ENCODE measurements around the gene CRACR2B. TPM values are rescaled to one million over a fixed set of nuclear protein-coding genes. Genes with fewer than 3 reads are reported as not detected.

The CRACR2B gene
- polyA plus RNA-seq, 3 donors = 1.0 to 11.0 (median 1.4) TPM

DNA sequence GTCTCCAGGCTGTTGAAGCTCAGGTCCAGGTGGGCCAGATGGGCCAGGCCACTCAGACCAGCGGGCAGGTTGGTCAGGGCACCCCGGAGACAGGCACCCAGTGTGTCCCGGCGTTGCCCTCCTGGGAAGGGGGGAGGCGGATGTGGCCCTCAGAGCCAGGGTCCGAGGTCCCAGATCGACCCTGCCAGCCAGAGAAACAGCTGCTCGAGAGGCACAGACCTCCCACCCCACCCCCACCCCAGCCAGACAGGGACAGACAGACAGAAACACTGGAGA is 24.3 kb upstream of the CRACR2B start:
- Histone ChIP-seq H3K9ac (ENCODE audit: insufficient read depth, low read length, poor library complexity, severe bottlenecking) (no peak overlapping the region), H3K27ac (ENCODE audit: low read depth in 1 of 2, low read length in 2 of 2) (no peak overlapping the region), H3K4me1 (ENCODE audit: control insufficient read depth in 1 of 2, insufficient read depth in 2 of 2, low read length in 2 of 2) (peaks cover 23 to 26% of the 10 kb centered on the region in 2 donors), H4K20me1 (ENCODE audit: insufficient read depth, low read length) (peaks cover 11% of the 10 kb centered on the region), H2AFZ (ENCODE audit: insufficient read depth, low read depth, low read length, poor library complexity, severe bottlenecking) (no peak overlapping the region), H3K36me3 (replicated peaks in 1 of 2; ENCODE audit: control insufficient read depth in 1 of 2, insufficient read depth in 2 of 2, low read length in 2 of 2) (peaks cover 14 to 15% of the 10 kb centered on the region in 2 donors), H3K4me2 (replicated peaks; ENCODE audit: extremely low read depth, low read length, poor library complexity, severe bottlenecking) (no peak overlapping the region), H3K4me3 (replicated peaks in 1 of 3; ENCODE audit: low read depth in 2 of 3, low read length in 3 of 3) (no peak overlapping the region), H3K27me3 (ENCODE audit: control insufficient read depth in 2 of 2, insufficient read depth in 2 of 2, low read length in 2 of 2) (no peaks in the 10 kb centered on the region), H3K9me3 (replicated peaks in 1 of 2; ENCODE audit: control insufficient read depth in 1 of 2, insufficient read depth in 1 of 2, low read length in 2 of 2) (no peaks in the 10 kb centered on the region), H3K79me2 (ENCODE audit: insufficient read depth, low read length) (peaks cover 19% of the 10 kb centered on the region)
- Mint-ChIP-seq H3K4me1 (peaks cover 24% of the 10 kb centered on the region), H3K27ac (no peak overlapping the region), H3K27me3 (ENCODE audit: low read depth in 3 of 3) (peaks cover 0 to 5% (median 2%) of the 10 kb centered on the region in 3 donors), H3K9me3 (peaks cover 0 to 3% (median 0%) of the 10 kb centered on the region in 7 donors), H3K4me3 (no peak overlapping the region), H3K36me3 (peaks cover 3 to 22% of the 10 kb centered on the region in 2 donors)
- TF ChIP-seq, protein P1, sequence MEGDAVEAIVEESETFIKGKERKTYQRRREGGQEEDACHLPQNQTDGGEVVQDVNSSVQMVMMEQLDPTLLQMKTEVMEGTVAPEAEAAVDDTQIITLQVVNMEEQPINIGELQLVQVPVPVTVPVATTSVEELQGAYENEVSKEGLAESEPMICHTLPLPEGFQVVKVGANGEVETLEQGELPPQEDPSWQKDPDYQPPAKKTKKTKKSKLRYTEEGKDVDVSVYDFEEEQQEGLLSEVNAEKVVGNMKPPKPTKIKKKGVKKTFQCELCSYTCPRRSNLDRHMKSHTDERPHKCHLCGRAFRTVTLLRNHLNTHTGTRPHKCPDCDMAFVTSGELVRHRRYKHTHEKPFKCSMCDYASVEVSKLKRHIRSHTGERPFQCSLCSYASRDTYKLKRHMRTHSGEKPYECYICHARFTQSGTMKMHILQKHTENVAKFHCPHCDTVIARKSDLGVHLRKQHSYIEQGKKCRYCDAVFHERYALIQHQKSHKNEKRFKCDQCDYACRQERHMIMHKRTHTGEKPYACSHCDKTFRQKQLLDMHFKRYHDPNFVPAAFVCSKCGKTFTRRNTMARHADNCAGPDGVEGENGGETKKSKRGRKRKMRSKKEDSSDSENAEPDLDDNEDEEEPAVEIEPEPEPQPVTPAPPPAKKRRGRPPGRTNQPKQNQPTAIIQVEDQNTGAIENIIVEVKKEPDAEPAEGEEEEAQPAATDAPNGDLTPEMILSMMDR (IDR thresholded peaks at IDR 0.05) = no peak
- no peak for DNase-seq
- WGBS (ENCODE audit: insufficient coverage) = 100% methylated on average over 2 of the region's 8 CpGs
- intact Hi-C loops (cut with micrococcal nuclease) = no loop called here

DNA sequence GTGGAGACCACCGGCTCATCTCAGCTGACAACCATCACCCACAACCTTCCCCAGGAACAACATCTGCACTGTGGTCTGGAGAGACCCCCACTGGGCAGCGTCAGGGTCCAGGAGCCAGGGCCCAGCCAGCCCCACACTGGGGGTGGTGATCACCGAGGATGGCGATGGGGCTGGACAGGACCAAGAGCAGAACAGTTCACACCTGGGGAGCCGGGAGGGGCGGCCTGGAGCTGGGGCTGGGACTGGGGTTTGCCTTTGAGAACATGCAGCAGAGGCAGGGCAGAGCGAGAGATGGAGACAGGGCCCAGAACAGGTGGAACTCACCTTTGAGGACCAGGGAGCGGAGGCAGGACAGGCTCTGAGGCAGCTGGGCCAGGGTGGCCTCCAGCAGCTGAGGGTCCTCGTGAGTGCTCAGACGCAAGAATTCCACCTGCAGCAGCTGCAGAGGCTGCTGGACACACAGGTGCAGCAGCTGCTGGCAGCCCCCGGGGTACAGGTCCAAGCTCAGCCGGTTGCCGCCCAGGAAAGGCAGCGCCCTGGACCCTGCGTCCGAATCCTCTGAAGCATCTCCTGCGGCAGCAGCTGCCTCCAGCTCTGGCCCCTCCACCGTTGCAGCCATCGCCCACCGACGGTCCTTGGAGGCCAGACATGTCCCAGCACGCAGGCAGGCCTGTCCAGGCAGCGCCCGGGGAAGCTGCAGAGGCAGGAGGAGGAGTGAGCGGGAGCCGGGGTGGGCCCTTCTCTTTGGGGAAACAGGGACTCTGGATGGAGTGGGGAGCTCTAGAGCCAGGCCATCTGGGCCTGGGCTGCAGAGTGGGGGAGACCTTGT is 23.7 kb upstream of the CRACR2B start:
- H3K9me3 Mint-ChIP-seq = peaks cover 0 to 3% (median 0%) of the 10 kb centered on the region in 7 donors

More for the DNA sequence above, 23.7 kb upstream of the CRACR2B start:
- H3K9ac ChIP-seq (ENCODE audit: insufficient read depth, low read length, poor library complexity, severe bottlenecking) = peak overlapping the region; percentile 67
- intact Hi-C loops (cut with micrococcal nuclease) = no loop called here
- H3K4me1 ChIP-seq (ENCODE audit: control insufficient read depth in 1 of 2, insufficient read depth in 2 of 2, low read length in 2 of 2) = peaks cover 27 to 29% of the 10 kb centered on the region in 2 donors
- H3K4me2 ChIP-seq (replicated peaks; ENCODE audit: extremely low read depth, low read length, poor library complexity, severe bottlenecking) = peak overlapping the region; percentile 89
- peak overlapping the region in 1 of 3 experiments; percentile 80 for H3K4me3 ChIP-seq (replicated peaks in 1 of 3; ENCODE audit: low read depth in 2 of 3, low read length in 3 of 3)
- H3K27ac Mint-ChIP-seq = no peak overlapping the region
- peaks cover 0 to 5% (median 2%) of the 10 kb centered on the region in 3 donors for H3K27me3 Mint-ChIP-seq (ENCODE audit: low read depth in 3 of 3)
- H3K27me3 ChIP-seq (ENCODE audit: control insufficient read depth in 2 of 2, insufficient read depth in 2 of 2, low read length in 2 of 2) = no peaks in the 10 kb centered on the region
- peak overlapping the region; percentile 87 for H2AFZ ChIP-seq (ENCODE audit: insufficient read depth, low read depth, low read length, poor library complexity, severe bottlenecking)
- H3K4me3 Mint-ChIP-seq = peak overlapping the region; percentile 76 to 83
- H3K79me2 ChIP-seq (ENCODE audit: insufficient read depth, low read length) = peaks cover 25% of the 10 kb centered on the region
- 66% methylated on average over 25 of the region's 26 CpGs for WGBS (ENCODE audit: insufficient coverage)
- peaks cover 14 to 15% of the 10 kb centered on the region in 2 donors for H3K36me3 ChIP-seq (replicated peaks in 1 of 2; ENCODE audit: control insufficient read depth in 1 of 2, insufficient read depth in 2 of 2, low read length in 2 of 2)
- no peak overlapping the region for H3K27ac ChIP-seq (ENCODE audit: low read depth in 1 of 2, low read length in 2 of 2)
- no peak for DNase-seq
- H4K20me1 ChIP-seq (ENCODE audit: insufficient read depth, low read length) = peaks cover 11% of the 10 kb centered on the region
- H3K36me3 Mint-ChIP-seq = peaks cover 3 to 22% of the 10 kb centered on the region in 2 donors
- TF ChIP-seq, protein P1 (IDR thresholded peaks at IDR 0.05) = no peak
- H3K4me1 Mint-ChIP-seq = peaks cover 30% of the 10 kb centered on the region
- no peaks in the 10 kb centered on the region for H3K9me3 ChIP-seq (replicated peaks in 1 of 2; ENCODE audit: control insufficient read depth in 1 of 2, insufficient read depth in 1 of 2, low read length in 2 of 2)
